Globus pallidus (tissue), 1 donor: Measurements from ENCODE around the gene CHST7.

Source experiments
- DNase-seq: peaks from one replicate; pipeline ENCODE4 v3.0.0-alpha.2; 2015; ENCODE audit warnings: low spot score

Gene CHST7

DNA sequence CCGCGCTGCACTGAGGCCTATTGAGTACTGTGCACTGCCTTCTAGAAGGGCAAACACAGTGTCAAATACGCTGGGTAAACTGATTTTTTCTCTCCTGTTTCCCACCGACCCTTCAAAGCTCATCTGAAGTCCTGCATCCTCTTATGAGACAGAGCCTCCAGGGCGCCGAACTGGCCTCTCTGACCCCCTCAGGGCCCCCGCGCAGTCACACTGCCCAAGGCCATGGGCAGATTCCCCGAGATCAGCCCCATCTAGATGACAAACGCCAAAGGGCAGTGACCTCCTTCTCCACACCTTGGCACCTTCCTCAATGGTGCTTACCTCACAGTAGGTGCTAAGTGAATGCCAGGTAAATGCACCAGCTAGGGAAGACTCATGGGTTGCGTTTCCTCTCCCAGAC is 34.4 kb downstream of the CHST7 start:
- no peak for DNase-seq

DNA sequence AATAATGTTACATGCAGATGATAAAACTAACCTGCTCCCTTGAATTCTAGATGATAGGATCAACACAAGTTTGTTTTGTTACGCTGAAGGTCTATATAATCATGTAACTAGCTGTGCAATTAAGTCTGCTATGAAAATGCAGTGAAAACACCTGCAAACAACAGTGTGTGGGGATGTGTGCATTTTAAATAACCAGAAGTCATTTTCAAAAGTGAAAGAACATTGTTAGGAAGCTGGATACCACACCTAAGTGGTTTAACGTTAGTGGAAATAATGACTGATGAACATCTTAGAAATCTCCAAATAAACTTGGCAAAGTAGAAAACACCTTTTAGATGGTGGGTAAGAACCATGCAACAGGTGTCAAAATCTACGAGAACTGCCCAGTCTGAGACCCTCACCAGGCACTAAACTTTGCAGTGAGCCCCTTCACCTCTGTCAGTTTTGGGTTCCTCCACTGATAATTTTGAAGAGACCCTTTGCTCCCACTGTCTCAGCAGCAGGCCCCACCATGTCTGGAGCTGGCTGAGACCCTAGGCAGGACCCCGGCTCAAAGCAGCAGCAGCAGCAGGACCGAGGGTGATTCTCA is 36.6 kb downstream of the CHST7 start:
- DNase-seq = no peak

DNA sequence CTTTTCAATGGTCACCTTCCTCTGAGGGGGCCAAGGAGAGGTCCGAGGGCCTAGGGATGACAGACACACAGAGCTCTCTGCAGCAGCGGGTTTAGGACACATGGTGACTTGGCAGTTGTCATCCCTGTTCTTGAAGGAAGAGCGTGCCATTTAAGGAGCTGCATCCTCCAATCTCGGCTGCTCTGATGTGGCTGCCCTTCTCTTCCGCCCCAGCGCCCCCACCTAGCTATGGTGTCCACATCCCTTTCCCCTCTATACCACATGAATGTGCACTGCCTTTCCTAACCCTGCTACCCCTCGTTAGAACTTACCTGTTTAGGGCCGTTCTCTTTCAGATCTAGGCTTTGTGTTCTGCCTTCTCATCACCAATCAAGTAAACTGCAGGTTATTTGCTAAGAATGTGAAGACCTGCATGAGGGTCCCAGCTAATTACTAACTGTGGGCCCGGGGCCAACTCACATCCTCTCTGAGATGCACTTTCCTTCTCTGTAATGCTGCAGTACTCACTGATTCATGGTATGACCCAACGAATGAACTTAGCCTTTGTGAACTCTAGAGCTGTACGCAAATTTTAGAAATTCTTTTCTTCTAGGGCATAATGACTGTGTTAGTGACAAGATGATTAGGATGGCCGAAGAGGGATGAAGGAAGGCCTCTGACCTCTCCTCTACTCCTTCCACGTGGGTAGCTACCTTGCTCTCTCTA is 38.2 kb downstream of the CHST7 start:
- DNase-seq = no peak

DNA sequence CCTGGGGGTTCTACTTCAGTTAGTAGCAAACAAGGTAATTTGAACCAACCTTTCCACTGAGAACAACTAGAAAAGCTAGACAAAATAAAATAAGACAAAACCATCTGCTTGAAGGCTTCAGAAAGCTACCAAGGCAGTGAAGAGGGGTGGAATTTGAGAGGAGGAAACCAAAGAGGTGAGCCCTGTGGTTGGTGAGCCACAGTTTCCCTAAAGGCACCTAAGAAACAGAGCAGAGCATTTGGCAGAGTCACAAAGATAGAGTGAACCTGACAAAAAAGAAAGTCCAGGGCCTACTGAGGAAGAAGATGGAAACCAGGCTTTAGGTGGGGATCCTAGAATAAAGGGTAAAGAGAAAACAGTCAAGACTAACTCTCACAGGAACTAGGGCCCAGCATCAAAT is 44.3 kb downstream of the CHST7 start:
- no peak for DNase-seq

DNA sequence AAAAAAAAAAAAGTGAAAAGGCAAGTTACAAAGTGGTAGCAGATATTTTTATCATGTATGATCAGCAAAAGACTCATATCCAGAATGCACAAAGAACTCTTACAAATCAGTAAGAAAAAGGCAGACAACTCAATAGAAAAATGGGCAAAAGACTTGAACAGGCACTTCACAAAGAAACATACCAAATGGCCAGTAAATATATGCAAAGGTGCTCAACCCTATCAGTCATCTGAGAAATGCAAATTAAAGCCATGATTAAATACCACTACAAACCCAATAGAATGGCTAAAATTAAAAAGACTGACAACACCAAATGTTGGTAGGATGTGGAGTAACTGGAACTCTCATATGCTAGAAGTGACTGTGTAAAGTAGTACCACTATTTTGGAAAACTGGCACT is 45.4 kb downstream of the CHST7 start:
- DNase-seq = no peak

DNA sequence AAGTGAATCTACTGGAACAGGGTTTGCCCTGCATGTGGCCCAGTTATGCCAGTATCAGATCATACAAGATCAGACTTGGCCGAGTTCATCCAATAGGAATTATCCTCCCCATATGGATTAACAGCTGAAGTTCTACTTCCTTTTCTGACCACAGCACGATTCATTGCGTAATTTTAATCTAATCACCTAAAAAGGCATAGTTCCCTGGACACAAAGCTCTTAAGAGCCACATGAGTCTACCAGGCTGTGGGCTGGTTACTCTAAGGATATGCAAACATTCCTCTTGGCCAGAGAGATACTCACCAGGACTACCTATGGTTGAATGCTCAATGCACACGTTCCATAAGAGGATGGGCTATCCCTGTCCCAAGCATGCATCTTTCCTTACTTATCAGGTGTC is 46.9 kb downstream of the CHST7 start:
- no peak for DNase-seq

DNA sequence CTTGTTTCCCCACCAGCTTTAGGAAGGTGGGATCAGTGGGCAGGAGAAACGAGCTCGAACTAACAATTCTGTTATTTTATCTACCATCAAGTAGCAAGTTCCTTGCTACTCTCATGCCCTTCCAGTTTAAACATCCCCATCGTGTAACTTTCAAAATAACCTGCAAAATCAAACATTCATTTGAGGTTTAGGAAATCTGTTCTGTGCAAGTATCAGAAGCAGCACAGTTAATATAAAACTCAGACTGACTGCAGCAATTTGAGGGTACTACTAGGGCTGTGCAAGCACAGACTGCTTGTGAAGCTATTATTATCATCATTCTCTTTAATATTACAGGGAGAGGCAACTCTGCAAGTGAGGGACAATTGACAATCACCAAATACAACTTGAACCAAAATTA is 48.0 kb downstream of the CHST7 start:
- no peak for DNase-seq

DNA sequence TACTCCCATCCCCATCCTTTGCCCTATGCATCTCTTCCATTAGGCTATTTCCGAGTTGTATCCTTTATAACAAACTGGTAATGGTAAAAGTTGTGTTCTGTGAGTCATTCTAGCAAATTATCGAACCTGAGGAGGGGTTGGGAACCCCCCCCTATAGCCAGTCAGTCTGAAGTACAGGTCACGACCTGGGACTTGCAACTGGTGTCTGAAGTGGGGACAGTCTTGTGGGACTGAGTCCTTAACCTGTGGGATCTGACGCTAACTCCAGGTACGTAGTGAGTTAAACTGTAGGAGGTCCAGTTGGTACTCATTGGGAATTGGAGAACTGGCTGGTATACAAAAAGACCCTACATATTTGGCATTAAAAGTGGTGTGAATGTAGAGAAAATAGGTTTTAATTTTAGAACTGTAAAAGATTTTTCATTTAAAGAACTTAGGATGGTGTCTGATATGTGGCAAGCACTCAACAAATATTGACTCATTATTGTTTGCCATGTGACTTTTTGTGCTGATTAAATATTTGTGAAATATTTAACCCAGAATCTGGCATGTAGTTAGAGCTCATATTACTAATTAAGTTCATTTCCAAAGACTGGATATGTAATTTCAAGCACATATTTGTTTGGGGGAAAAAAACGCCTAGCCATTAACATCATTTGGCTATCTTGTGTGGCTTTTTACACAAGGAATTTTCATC is 50.7 kb downstream of the CHST7 start:
- DNase-seq = no peak

DNA sequence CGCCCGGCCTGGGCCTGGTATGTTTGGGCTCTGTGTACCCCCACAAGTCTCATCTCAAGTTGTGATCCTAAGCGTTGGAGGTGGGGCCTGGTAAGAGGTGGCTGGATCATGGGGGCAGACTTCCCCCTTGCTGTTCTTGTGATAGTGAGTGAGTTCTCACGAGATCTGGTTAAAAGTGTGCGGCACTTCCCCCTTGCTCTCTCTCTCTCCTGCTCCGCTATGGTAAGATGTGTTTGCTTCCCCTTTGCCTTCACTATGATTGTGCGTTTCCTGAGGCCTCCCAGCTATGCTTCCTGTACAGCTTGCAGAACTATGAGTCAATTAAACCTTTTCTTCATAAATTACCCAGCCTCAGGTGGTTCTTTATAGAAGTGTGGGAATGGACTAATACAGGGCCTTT is 53.0 kb downstream of the CHST7 start:
- DNase-seq = no peak

DNA sequence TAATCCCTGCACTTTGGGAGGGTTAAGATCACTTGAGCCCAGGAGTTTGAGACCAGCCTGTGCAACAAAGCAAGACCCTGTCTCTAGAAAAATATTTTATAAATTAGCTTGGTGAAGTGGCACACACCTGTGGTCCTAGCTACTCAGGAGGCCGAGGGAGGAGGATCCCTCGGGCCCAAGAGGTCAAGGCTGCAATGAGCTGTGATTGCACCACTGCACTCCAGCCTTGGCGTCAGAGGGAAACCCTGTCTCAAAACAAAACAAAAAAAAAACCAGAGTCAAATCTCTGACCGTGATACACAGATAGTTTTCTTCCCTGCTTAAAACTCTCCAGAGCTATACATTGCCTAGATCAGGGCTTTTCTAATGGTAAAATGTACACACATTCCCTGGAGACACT is 53.5 kb downstream of the CHST7 start:
- DNase-seq = no peak

DNA sequence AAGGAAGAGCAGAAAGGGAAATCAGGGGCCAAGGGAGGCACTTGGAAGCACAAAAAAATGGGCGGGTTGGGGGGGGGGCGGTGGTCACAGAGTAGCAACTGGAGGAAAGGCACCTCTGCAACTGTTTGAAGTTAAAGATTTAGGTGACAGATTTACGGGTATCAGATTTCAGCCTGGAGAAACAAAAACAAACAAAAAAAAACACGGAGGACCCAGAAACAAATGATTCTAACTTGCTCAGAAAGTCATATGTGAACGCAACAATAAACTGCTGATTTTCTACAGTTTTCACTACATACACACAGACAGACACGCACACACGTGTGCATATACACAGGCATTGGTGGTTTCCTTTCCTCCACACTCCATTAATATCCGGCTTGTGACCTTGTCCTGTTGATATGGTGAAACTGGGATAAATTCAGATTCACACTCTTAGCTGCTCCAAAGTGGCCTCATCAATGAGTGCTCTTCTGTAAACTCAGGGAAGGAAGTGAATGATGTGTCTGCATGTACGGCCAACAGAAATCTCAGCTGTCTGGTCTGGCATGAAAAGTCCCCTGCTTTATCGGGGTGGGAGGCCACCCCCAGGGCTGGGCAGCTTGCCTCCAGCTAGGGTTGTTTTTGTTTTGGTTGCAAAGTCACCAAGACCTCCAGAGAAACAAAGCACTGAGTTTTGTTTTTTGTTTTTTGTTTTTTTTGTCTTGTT is 54.3 kb downstream of the CHST7 start:
- no peak for DNase-seq

DNA sequence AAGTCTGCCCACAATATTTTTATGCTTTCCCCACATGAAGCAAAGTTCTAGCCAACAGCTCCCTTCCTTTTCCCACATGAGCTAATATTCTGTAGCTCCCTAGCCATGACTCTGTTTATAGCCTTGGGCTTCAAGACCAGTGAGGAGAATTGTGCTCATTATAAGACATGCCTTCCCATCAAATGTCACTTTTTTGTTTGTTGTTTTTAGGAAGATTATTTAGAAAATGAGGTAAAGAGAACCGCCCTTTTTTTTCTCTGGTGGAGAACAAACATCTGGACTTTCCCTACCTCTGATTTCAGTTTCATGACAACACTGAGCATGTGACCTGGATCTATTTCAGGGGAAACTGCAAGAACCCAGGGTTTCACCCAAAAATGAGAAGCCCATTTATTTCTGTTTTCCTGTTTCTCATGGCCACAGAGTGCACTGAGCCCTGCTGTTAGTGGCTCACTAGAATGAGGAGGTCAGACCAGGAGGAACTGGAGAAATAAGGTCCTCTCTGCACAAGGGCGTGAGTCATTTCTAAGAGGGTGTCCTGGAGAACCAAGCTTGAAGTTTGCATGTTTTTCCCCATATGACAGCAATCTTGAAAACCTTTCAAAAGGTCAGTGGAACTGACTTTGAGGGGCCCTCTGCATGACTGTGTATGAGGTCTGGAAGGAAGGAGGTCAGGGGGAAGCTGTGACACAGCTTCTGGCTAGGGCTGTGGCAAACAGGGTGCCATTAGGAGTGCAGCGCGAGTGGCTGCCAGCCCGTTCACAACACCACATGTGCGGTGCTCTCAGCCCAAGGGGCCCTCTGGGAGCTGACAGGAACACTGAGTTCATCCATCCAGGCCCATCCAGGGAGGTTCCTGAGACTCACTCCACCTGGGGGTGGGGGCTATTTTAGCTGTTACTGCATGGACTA is 55.2 kb downstream of the CHST7 start:
- peak; percentile 25 for DNase-seq

DNA sequence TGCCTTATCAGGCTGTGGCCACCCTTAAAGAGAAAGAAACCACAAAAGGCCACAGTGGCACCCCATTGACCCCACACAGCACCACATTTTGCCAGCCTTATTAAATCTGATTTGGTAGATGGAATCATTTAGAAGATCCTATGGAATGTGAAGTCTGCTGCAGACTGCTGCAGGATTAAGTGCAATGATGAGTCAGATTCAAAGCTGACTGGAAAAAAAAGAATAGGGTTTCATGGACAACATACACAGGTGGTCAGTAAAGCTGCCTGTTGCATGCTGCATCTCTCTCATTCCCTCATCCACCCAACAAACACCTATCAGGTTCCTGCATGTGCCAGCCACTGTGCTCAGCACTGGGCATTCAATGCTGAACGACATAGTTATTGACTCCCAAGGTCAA is 56.6 kb downstream of the CHST7 start:
- no peak for DNase-seq

DNA sequence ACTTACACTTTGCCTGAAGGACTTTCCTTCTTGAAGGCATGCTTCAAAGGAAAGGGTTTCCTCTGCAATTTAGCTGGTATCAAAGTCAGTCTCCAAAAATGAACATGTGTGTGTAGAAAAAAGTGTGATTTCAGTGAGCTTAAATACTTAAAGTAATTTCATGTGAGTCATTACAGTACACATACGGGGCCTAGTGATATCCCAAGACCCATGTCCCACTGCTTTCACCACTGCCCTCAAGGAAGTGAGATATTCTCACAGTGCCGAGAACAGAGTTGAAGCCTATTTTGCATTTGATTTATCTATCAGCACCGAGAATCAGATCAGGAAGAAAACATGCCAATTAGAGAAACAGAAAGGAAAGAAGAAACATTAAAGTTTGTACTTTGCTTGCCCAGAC is 61.0 kb downstream of the CHST7 start:
- no peak for DNase-seq

DNA sequence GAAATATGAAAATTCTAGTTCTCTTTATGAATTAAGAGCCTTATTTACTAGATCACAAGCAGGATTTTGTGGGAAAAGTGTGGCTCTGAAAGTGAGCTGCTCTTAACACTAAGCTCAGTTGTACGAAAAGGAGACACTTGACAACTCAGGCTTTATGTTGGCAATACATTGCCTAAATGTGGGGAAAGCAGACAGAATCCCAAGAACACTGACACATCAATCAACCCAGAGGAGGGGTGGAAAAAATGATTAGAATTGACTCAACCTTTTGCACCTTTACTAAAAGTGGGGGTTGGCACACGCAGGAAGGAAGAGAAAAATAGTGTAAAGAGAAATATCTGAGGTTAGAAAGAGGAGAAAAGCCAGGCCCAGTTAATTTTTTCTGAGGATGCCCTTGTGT is 61.6 kb downstream of the CHST7 start:
- DNase-seq = no peak

DNA sequence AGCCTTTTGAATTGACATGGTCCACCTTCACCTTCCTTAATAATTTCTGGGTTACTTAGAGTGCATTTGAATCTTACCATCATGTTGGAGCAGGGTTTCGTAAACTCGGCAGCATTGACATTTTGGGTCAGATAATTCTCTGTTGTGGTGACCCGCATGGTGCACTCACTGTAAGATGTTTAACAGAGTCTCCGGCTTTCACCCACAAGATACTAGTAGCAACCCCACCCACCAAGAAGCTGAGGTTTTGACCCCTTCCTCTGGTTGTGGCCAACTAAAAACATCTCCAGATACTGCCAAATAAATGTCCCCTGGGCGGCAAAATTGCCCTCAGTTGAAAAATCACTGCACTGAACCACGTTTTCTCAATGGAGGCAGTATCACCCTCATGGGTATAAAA is 62.7 kb downstream of the CHST7 start:
- DNase-seq = no peak

DNA sequence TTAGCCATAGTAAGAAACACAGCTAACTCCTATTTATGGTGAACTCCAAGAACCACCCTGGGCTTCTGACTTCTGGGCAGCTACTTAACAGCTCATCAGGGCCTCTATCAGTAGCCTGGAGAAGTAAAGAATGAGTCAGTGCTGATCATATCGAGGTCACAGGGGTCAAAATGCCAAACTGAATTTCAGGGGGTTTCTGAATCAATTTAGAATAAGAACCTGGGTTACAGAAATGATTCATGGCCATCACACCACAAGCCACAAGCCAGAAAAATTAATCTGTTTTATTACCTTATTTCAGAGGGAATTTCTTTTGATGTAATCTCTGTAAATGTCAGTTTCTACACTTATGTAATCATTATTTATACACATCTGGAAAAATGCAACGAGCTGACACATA is 64.4 kb downstream of the CHST7 start:
- no peak for DNase-seq

DNA sequence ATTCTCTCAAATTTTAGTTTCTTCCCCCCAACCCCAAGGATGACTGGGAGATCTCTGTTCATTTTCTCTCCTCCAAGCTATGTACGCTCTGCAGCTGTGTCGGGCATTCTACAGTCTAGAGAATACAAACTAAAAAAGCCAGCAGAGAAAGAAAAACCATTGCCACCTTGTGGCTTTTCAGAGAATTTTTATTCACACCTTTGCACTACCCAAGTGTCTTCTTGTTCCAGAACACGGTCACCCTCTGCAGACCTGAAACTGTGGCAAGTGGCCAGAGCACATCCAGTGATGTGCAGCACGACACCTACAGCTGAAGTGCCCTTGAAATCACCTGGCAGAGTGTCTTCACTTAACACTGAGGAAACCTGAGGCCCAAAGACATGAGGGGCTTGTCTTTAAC is 68.6 kb downstream of the CHST7 start:
- DNase-seq = peak; percentile 16

DNA sequence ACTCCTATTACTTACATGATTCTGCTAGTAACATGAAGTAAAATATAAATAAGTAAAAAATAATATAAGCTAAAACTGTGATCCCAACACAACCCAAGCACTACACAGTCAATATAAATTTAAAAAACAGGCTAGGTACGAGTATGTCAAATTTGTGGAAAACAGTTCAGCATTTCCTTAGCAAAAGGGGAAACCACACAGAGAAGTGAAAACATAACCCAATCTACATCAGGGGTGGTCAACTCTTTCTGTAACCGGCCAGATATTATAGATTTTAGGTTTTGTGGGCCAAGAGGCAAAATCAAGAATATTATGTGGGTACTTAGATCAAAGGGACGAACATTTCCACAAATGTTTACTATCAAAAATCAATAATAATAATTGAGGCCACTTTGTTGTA is 70.1 kb downstream of the CHST7 start:
- DNase-seq = no peak

DNA sequence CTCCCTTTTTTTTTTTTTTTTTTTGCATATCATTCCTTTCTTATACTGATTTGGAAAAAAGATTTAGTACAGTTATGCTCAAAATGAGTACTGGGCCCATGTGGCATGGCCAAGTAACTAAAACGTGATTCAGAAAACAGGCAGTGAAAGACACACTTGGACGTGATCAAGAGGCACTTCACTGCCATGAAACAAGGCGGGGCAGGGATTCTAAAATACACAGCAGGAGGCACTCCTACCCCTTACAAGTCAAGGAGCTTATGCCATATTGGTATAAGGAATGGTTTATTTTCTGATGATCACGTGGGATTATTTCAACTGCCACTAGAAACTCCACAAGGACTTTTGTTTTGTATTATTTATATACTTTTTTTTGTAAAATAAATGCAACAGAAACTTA is 72.0 kb downstream of the CHST7 start:
- DNase-seq = no peak

DNA sequence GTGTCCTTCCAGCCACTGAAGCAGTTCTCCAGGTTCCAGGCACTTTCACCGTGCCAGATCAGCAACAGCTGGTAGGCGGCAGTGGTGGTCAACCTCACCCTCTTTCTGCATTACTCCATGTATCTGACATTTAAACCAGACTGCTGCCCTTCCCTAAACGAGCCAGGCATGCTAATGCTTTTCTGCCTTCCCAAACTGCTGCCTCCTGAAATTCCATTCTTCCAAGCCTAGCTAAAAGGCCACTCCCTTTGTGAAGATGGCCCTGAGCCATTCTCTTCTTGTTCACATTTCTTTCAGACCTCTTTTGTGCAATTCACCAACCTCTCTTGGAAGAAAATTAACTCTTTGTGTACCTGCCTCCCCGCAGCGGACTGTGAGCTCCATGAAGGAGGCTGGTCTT is 73.7 kb downstream of the CHST7 start:
- DNase-seq = no peak
